Measurements from ENCODE around the gene FBXW12. TPM values are rescaled to one million over a fixed set of nuclear protein-coding genes. Genes with fewer than 3 reads are reported as not detected.

FBXW12 gene
- total RNA-seq, 1 experiment from 2014 or later = 2.0 TPM

DNA sequence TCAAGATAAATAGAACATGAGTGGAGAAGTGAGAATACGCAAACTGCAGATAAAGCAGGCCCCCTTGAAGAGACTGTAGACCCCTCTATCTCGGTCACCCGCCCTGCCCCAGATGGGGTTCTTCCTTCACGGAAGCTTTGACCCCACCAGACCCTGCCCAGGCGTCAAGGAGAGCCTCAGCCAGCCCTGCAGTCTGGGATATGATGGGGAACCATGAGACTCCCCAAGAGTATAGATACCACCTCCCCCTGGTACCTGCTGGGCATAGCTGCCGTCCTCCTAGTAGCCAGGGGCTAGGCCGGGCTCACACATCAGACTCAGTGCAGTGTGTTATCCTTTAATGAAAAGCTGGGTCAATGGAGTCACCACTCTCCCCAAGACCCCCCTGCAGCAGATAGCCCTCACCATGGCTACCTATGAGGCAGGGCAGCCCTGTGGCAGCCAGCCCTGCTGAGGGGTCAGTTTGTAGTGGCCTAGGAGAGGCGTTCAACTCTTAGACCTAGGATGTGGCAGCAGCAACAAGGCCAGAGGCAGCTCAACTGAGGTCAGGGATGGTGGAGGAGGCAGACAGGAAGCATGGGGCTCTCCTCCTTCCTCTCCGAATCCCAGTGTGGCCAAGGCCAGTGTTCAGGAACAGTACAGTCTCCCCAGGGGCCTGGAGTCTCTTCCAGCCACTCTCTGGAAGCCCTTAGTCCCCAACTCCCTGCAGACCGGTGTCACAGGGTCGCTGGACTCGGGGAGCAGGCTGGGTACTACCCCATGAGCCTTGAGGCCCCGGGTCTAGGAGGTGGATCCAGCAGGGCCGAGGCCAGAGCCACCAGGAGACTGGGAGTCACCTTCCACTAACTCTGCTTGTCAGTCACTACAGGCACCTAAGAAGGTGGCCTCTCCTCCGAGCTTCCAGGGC lies 31.8 kb downstream of the FBXW12 start:
- DNase-seq (ENCODE audit: low spot score) = no peak
- H3K36me3 Mint-ChIP-seq = peaks cover 57% of the 10 kb centered on the region
- ChIA-PET CTCF (interaction anchor here (7.8 kb wide), 1 partner anchor 33 kb away, joined by 378 read pairs; no protein-coding TSS in a partner anchor), POLR2A (no interaction called here)
- no peak overlapping the region for H3K4me3 Mint-ChIP-seq
- no peak for ATAC-seq
- H3K9me3 Mint-ChIP-seq = 0 out of 2 replicates have a peak, but pooled peaks cover 3% of the 10 kb centered on the region
- H3K4me1 Mint-ChIP-seq = peaks cover 7% of the 10 kb centered on the region
- no peak for TF ChIP-seq MXD4 (CRISPR knock-in tag; IDR thresholded peaks at IDR 0.05; ENCODE audit: borderline replicate concordance)
- TF ChIP-seq GABPB1 (CRISPR knock-in tag; IDR thresholded peaks at IDR 0.05) = no peak
- TF ChIP-seq, protein P1, sequence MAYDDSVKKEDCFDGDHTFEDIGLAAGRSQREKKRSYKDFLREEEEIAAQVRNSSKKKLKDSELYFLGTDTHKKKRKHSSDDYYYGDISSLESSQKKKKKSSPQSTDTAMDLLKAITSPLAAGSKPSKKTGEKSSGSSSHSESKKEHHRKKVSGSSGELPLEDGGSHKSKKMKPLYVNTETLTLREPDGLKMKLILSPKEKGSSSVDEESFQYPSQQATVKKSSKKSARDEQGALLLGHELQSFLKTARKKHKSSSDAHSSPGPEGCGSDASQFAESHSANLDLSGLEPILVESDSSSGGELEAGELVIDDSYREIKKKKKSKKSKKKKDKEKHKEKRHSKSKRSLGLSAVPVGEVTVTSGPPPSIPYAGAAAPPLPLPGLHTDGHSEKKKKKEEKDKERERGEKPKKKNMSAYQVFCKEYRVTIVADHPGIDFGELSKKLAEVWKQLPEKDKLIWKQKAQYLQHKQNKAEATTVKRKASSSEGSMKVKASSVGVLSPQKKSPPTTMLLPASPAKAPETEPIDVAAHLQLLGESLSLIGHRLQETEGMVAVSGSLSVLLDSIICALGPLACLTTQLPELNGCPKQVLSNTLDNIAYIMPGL (CRISPR knock-in tag; IDR thresholded peaks at IDR 0.05) = no peak
- TF ChIP-seq JAZF1 (CRISPR knock-in tag; IDR thresholded peaks at IDR 0.05) = no peak
- no peak for TF ChIP-seq TEAD1 (CRISPR knock-in tag; IDR thresholded peaks at IDR 0.05)
- TF ChIP-seq, protein P2, sequence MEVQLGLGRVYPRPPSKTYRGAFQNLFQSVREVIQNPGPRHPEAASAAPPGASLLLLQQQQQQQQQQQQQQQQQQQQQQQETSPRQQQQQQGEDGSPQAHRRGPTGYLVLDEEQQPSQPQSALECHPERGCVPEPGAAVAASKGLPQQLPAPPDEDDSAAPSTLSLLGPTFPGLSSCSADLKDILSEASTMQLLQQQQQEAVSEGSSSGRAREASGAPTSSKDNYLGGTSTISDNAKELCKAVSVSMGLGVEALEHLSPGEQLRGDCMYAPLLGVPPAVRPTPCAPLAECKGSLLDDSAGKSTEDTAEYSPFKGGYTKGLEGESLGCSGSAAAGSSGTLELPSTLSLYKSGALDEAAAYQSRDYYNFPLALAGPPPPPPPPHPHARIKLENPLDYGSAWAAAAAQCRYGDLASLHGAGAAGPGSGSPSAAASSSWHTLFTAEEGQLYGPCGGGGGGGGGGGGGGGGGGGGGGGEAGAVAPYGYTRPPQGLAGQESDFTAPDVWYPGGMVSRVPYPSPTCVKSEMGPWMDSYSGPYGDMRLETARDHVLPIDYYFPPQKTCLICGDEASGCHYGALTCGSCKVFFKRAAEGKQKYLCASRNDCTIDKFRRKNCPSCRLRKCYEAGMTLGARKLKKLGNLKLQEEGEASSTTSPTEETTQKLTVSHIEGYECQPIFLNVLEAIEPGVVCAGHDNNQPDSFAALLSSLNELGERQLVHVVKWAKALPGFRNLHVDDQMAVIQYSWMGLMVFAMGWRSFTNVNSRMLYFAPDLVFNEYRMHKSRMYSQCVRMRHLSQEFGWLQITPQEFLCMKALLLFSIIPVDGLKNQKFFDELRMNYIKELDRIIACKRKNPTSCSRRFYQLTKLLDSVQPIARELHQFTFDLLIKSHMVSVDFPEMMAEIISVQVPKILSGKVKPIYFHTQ (CRISPR knock-in tag; IDR thresholded peaks at IDR 0.05) = no peak
- TF ChIP-seq, protein P3, sequence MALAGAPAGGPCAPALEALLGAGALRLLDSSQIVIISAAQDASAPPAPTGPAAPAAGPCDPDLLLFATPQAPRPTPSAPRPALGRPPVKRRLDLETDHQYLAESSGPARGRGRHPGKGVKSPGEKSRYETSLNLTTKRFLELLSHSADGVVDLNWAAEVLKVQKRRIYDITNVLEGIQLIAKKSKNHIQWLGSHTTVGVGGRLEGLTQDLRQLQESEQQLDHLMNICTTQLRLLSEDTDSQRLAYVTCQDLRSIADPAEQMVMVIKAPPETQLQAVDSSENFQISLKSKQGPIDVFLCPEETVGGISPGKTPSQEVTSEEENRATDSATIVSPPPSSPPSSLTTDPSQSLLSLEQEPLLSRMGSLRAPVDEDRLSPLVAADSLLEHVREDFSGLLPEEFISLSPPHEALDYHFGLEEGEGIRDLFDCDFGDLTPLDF (CRISPR knock-in tag; IDR thresholded peaks at IDR 0.05) = no peak
- no peak for TF ChIP-seq ZNF263 (CRISPR knock-in tag; IDR thresholded peaks at IDR 0.05; ENCODE audit: low read depth)
- TF ChIP-seq ZNF423 (CRISPR knock-in tag; IDR thresholded peaks at IDR 0.05) = no peak
- no peak for TF ChIP-seq GTF2I (CRISPR knock-in tag; conservative IDR thresholded peaks at IDR 0.05)
- TF ChIP-seq, protein P4, sequence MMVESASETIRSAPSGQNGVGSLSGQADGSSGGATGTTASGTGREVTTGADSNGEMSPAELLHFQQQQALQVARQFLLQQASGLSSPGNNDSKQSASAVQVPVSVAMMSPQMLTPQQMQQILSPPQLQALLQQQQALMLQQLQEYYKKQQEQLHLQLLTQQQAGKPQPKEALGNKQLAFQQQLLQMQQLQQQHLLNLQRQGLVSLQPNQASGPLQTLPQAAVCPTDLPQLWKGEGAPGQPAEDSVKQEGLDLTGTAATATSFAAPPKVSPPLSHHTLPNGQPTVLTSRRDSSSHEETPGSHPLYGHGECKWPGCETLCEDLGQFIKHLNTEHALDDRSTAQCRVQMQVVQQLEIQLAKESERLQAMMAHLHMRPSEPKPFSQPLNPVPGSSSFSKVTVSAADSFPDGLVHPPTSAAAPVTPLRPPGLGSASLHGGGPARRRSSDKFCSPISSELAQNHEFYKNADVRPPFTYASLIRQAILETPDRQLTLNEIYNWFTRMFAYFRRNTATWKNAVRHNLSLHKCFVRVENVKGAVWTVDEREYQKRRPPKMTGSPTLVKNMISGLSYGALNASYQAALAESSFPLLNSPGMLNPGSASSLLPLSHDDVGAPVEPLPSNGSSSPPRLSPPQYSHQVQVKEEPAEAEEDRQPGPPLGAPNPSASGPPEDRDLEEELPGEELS (CRISPR knock-in tag; IDR thresholded peaks at IDR 0.05) = no peak
- TF ChIP-seq ZNF121 (CRISPR knock-in tag; IDR thresholded peaks at IDR 0.05) = no peak
- TF ChIP-seq, protein P5, sequence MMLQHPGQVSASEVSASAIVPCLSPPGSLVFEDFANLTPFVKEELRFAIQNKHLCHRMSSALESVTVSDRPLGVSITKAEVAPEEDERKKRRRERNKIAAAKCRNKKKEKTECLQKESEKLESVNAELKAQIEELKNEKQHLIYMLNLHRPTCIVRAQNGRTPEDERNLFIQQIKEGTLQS (CRISPR knock-in tag; conservative IDR thresholded peaks at IDR 0.05) = no peak
- no peak for TF ChIP-seq FOXK1 (CRISPR knock-in tag; IDR thresholded peaks at IDR 0.05)
- TF ChIP-seq NFATC4 (CRISPR knock-in tag; IDR thresholded peaks at IDR 0.05) = no peak
- TF ChIP-seq NFE2L1 (CRISPR knock-in tag; IDR thresholded peaks at IDR 0.05) = no peak
- no peak for TF ChIP-seq ATF1 (CRISPR knock-in tag; IDR thresholded peaks at IDR 0.05)
- TF ChIP-seq FOXJ3 (CRISPR knock-in tag; IDR thresholded peaks at IDR 0.05; ENCODE audit: borderline replicate concordance) = no peak
- TF ChIP-seq, protein P6, sequence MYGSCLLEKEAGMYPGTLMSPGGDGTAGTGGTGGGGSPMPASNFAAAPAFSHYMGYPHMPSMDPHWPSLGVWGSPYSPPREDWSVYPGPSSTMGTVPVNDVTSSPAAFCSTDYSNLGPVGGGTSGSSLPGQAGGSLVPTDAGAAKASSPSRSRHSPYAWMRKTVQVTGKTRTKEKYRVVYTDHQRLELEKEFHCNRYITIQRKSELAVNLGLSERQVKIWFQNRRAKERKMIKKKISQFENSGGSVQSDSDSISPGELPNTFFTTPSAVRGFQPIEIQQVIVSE (CRISPR knock-in tag; IDR thresholded peaks at IDR 0.05; ENCODE audit: borderline replicate concordance) = no peak
- no peaks in the 10 kb centered on the region; the same call in 1 of the 2 replicates for H3K27me3 Mint-ChIP-seq (ENCODE audit: low read depth)
- peak overlapping the region; percentile 19; the same call in 1 of the 2 replicates for H3K27ac Mint-ChIP-seq
